ENCODE data around the gene WRNIP1.

The WRNIP1 gene

DNA sequence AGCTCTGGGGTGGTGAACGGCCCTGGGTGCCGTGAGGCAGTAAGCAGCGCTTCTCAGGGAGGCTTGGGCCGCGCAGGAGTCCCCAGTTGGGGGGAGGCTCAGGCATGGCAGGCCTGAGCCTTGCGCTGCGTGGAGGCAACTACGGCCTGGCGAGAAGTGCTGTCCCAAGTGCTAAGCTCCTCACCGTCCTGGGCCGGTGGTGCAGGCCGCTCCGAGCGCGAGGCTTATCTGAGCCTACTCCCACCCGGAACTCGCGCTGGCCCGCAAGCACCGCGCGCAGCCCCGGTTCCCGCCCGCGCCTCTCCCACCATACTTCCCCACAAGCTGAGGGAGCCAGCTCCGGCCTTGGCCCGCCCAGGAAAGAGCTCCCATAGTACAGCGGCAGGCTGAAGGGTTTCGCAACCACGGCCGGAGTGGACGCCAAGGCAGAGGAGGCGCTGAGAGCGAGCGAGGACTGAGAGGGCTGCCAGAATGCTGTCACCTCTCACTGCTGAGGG, 1.8 kb upstream of the WRNIP1 start:
- no peak for DNase-seq

DNA sequence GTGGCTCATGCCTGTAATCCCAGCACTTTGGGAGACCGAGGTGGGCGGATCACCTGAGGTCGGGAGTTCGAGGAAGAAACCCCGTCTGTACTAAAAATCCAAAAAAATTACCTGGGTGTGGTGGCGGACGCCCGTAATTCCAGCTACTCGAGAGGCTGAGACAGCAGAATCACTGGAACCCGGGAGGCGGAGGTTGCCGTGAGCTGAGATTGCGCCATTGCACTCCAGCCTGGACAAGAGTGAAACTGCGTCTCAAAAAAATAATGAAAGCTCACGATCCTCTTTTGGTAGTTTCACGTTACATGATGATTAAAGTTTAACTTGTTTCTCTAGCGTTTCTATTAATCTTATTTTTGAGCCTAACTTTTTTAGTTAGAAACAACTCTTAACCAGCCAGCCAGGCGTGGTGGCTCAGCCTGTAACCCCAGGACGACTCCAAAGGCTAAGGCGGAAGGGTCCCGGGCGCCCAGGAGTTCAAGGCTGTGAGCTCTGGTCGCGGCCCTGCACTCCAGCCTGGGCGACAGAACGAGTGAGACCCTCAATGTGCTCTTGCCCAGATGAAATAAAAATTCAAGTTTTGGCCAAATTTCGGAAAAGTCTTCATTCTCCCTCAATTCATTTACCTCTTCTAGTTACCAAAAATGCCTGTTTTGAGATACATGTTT, 1.2 kb upstream of the WRNIP1 start:
- DNase-seq = no peak

DNA sequence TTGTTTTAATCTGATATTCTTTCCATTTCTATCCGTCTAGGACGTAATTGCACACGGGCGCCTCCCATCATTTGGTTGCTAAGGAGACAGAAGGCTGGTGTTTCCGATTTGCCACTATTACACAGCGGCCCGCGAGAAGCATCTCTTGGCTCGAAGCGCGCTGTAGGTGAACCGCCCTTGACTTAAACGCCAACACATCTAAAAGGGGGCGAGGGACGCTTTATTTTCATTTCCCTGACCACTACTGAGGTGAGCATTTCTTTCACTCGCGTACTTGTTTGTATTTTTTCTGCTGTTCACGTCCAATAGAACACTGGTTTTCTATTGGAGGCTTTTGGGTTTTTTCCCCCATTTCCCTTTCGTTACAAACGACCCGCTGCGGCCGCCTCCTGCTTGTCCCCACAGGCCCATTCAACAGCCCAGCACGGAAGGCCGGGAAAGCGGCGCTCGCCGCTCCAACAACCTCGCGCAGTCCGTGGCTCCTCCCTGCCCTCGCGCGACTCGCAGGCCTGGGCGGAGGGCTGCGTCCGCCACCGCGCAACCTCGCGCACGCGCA, 505 bp upstream of the WRNIP1 start:
- DNase-seq = peak; percentile 77 to 78

DNA sequence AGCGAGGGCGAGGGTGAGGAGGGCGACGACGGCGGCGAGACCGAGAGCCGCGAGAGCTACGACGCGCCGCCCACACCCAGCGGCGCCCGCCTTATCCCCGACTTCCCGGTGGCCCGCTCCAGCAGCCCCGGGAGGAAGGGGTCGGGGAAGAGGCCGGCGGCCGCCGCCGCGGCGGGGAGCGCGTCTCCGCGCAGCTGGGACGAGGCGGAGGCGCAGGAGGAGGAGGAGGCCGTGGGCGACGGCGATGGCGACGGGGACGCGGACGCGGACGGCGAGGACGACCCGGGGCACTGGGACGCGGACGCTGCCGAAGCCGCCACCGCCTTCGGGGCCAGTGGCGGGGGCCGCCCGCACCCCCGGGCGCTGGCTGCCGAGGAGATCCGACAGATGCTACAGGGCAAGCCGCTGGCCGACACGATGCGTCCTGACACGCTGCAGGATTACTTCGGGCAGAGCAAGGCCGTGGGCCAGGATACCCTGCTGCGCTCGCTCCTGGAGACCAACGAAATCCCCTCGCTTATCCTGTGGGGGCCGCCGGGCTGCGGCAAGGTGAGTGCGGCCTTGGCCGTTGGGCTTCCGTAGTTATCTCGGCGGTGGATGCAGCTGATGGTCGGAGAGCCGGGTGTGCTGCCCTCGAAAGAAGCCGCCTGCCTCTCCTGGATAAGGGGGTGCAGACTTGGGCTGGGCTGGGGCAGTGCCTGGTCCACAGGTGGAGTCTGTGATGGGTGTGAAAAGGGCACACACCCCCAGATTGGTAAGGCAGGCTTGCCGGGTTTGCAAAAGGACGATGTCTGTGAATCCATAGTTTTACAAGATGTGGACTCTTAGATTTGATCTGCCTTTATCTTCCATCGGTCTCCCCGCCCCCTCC, 938 bp downstream of the WRNIP1 start:
- peak; percentile 7 to 25 for DNase-seq

DNA sequence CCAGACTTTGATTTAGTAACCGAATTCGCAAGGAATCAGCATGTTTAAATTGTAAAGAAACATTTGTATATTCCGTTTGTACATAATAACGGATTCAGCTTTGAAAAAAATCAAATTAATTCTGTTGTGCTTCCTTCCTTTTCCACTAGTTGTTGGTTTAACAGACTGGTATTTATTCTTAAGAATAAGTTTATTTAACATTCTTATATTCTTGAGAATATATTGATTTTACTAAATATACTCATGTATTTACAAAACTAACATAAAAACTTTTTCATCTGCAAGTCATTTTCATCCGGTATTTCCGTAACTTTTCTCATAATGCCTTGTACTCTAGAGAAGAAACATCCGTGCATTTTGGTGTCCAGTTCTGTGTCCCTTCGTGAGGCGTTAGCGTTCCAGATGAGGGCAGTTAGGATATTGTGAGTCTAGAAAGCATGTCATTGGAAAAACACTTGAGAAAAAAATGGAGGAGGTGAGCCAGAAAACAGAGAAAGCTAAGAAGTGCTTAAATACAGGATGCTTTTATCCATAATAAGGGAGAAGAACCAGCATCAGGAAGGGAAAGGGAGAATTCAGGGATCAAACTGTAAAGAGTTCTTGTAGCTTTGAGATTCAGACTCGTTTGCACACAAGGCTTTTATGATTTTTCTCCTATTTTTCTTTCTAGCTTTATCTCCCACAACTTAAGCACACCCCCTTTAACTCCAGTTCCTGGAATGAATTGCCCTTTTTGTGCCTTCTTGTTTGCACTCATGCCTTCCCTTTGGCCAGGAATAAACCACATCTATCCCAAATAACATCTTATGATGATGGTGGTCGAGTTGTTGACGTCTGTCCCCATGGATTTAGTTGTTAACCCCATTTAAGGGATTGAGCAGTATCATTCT, 1.8 kb downstream of the WRNIP1 start:
- DNase-seq = no peak

DNA sequence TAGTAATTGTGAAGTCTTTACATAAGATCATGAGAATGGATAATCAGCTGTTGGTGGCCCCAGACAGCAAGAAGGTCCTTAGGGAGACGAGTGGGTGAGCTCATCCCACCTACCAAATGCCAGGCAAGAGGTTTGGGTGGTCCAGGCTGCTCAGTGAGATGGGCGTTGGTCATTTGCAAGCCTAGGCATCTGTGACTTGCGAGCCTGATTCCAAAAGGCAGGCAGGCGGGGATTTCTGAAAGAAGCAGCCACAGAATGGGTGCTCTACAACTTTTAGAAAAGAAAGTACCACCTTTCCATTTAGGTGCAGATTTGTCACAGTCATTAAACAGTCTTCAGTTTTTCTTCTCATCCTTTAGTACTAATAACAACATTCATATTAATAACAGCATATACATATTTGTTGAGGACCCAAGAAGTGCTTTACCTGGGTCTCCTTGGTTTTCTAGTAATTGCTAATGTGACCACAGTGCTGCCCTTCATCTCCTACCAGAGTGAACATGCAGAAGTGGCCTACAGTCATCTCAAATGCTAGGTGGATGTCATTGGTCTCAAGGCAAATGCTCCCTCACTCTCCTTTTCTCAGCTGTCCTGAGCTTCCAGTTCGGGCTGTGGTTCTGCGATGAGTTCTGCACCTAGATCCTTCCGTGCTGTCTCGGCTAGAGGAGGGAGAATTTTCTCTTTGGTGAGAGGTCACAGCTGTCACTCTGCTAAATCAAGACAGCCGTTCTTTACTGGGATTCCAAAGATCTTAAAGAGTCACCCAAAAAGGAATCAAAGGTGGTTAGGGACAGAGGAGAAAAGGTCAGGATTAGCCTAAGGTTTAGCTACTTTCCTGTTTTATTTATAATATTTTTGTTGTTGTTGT, 2.7 kb downstream of the WRNIP1 start:
- DNase-seq = no peak

DNA sequence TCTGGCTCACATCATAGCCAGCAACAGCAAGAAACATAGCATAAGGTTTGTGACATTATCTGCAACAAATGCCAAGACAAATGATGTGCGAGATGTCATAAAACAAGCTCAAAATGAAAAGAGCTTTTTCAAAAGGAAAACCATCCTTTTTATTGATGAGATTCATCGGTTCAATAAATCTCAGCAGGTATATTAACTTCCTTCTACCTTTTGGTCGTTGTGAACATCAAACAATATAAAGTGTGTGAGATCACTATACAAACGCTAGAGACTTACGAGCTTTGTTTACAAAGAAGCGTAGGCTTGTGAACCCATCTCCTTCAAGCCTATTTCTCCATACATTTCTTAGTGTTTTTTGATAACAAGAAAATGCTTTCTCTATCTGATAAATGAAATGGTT, 3.5 kb downstream of the WRNIP1 start:
- no peak for DNase-seq

DNA sequence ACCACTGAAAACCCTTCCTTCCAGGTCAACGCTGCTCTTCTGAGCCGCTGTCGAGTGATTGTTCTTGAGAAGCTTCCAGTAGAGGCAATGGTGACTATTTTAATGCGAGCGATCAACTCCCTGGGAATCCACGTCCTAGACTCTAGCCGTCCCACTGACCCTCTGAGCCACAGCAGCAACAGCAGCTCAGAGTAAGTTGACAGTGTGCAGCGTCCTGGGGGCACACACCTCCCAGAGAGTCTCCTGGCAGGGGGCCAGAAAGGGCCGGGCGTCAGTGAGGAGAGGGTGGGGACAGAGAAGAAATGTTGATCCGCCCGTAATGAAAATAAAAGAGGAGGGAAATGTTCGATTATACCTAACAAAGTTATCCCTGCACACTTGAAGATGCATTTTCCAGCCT, 5.0 kb downstream of the WRNIP1 start:
- no peak for DNase-seq

DNA sequence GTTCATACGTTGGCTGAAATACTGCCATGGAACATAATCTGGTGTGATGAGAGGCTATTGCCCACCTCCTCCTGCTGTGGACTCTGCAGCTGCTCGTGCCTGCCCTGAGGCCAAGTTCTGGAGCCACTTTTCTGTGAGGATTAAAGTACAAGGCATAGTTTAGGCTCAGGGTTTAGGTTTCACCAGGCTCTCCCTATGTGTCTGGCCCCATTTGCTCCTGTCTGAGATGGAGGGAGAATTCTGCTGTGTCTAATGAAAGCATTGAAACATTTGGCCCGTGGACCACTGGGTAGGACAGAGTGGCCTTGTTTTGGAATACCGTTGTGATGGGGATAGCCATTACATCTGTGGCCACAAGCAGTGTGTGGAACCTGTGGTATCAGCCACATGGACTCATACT, 5.9 kb downstream of the WRNIP1 start:
- DNase-seq = no peak

DNA sequence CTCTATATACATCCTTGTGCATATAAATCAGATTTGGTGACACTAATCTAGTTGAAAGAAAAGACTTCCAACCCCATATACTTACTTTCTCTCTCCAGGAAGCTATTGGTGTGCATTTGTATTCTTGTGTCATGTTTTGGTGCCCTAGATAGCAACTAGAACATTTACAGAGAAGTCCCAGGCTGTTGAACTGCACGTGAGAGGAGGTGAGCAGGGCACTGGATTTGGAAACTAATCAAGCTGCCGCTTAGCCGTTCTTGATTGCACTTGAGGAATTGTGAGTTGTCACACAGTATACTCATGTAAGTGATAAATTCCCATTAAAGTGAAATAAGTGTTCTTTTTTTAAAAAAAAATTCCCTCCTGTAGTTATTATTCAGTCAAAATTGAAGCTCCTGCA, 7.6 kb downstream of the WRNIP1 start:
- no peak for DNase-seq

DNA sequence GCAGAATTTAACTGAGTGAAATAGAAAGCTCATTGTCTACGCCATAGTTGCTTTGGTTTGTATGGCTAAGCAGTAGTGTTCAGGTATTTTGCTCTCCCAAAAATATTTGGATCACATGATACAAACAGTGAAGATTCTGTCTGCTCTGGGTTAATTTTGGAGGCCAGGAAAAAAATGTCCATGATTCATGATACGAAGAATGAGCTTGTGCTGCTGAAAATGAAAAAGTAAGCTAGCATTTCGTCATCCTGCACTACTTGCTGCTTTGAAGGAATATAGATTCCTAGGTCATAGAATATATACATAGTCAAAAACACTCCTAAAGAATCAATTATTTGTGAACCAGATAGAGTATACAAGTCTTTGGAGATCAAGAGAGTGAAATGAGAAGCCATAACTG, 8.3 kb downstream of the WRNIP1 start:
- DNase-seq = no peak

DNA sequence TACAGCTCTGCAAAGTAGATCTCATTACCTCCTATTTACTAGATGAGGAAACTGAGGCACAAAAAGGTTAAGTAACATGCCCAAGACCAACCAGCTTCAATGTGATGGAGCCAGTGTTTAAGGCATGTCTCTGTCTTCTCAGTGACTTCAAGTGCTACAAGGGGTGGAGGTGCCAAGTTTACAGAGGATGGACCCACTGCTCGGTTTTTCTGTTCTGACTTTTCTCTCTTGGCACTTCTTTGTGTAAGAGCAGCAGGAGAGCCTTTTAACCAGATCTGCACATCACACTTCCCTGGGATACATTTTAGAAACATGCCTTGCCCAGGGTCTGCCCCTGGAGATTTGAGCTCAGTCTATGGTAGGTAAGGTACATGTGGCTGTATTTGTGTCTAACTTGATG, 9.8 kb downstream of the WRNIP1 start:
- no peak for DNase-seq

DNA sequence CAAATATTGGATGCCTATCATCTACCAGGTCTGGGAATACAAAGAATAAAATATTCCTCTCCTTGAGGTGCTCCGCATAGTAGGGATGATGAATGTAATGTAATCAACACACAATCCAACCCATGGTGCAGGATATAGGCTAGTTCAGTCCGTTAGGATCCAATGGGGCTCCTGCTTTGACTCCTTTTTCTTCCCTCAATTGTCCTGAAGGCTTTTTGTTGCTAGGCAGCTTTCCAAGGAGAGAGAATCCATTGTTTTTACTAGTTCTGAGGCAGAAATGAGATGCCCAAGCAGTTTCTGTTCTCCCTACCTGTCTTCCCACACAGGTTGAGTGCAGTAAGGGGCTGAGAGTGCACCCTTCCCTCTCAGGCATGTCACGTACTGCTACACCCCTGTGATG, 12.1 kb downstream of the WRNIP1 start:
- no peak for DNase-seq

DNA sequence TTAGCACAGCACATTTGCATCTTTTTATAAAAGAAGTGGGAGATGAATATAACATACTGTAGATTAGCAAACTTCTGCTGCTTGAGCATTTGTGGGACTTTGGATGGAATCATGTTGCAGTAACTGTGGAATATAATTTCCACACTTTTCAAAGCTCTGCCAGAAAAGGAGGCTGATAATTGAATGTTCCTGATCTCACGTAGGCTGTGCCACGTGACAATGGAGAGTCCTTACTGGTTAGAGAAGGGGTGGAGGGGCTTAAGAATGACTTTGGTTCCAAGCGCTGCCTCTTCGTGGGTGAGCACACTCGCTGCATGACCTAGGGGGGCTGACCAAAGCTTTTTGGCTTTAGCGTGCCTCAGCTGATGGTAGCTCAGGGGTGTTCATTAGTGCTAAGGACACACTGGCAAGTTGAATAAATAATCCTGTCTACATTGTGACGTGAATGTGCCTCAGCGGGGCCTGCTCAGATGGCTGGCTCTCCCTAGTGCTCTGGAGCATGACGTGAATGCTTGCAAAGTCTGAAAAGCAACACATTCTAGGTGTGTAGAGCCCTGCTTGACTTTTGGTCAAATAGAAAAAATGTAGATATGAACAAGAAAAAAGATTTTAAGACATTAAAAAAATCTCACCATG, 15.0 kb downstream of the WRNIP1 start:
- no peak for DNase-seq

DNA sequence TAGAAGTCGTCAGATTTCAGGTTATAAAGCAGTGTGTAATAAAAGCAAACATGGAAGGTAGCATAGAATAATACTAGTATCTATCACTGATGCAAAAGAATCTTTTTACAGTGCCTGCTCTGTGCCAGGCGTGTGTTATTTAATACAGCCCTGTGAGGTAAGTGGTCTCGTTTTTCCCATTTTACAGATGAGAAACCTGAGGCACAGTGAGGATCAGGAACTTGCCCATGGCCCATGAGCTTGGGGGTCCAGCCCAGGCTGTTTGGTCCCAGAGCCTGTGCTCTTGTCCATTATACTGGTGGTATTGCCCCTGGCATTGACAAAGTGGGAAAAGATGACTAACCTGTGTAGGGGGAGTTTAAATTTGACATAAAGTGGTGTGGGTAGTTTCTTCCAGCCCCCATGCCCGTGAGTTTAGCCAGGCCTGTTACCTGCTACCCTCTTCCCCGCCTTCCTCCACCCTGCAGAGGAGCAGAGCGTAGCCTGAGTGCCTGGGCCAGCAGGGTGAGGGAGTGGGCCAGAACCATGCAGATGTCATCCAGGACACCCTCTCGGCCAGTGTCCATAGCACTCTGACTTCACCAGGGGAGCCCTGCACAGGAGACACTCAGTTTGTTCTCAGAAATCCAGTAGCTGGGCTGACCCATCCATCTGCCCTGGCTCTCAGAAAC, 16.6 kb downstream of the WRNIP1 start:
- DNase-seq = no peak

DNA sequence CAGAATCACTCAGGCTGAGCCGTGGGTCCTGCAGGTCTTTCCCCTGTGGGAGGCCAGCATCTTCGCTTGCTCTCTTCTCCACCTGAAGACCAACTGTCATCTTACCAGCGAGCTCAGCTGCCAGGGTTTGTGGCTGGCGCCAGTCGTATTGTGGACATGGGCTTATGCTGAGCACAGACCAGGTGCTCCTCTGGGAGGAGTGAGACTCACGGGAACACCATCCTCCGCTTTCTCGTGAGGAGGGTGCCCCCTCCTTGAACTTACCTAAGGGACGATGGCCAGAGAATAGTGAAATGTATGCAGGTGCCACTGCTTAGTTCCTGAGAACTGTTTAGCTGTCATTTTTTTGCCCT, 17.1 kb downstream of the WRNIP1 start:
- no peak for DNase-seq

DNA sequence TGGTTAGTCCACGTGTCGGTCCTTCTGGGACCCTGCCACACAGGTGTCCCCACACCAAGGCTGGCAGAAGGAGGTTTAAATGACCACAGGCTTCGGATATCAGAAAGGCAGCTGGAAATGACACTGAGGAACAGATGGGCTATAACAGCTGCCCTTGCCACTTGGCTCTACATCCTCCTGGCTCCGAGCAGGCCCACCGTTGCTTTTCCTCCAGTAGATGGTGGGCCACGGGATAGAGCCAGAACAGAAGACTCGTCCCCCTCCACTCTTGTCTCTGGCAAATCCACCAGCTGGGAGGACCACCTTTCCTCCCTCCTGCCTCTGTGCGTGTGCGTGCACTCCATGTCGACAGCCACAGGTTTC, 17.6 kb downstream of the WRNIP1 start:
- DNase-seq = no peak

DNA sequence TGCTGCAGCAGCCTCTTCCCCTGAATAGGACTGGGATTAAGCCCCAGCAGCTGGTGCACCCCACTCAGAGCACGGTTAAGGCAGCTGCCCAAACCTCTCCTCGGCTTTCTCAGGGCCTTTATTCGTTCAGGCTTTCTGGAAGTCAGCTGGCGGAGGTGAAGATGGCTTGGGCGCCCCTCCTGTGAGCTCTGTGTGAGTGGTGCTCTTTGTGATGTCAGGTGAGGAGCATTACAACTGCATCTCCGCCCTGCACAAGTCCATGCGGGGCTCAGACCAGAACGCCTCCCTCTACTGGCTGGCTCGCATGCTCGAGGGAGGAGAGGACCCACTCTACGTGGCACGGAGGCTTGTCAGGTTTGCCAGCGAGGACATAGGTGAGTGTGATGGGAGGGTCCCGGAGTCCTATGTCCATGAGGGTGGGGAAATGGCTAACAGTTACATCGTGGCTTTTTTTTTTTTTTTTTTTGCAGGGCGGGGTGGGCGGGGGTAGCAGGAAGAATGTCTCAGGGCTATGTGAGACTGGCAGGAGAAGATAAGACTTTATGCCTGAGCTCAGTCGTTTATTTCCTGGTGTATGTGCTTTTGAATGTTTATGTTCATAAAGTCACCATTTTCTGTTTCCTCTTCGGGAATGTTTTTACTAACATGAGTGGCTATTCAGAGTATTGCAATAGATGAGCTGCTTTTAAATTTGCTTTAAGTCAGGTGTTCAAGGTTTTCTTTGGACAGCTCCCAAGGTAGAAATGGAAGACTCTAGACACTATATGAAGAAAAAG, 18.2 kb downstream of the WRNIP1 start:
- no peak for DNase-seq

DNA sequence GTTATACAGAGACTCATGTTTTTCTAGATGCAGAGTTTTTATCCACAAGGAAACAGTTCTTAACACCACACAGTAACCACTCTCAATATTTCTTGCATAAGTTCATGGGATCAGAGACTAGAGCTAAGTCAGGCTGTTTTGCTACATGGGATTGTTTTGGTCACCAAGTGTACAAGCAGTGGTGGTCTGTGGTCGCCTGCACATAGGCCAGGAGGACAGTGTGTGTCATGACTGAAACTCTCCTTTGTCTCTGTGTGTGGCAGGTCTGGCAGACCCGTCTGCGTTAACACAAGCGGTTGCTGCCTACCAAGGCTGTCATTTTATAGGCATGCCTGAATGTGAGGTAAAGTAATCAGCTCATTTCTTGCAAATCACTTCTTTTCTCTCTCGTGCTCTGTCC, 18.9 kb downstream of the WRNIP1 start:
- no peak for DNase-seq

DNA sequence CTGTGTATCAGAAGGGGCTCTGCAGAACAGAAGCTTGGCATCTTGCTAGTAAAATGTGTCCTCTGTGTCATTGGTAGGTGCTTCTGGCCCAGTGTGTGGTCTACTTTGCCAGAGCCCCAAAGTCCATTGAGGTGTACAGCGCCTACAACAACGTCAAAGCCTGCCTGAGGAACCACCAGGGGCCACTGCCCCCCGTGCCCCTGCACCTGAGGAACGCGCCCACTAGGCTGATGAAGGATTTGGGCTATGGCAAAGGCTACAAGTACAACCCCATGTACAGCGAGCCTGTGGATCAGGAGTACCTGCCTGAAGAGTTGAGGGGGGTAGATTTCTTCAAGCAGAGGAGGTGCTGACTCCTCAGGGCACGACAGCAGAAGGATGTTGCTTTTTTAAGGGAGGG, 19.7 kb downstream of the WRNIP1 start:
- DNase-seq = no peak

All from CD4-positive, alpha-beta T cell treated with Interleukin-1 beta for 1 hour (primary cell).